Heart left ventricle (tissue), 16 donors: Measurements from ENCODE around the gene PTPRN2. TPM values are rescaled to one million over a fixed set of nuclear protein-coding genes. Genes with fewer than 3 reads are reported as not detected.

Experiments
- ATAC-seq, 4 donors: fragments of 200-7000 bp; cut with Tn5 transposase; one replicate each; pipeline ENCODE4 v1.9.1; 2020 to 2022; ENCODE audit warnings: moderate library complexity in 4 of 4, mild to moderate bottlenecking in 3 of 4, moderate number of reproducible peaks in 1 of 4
- DNase-seq, 5 donors: peaks; one replicate each; pipeline ENCODE4 v3.0.0-alpha.2; 2020
- H3K27ac ChIP-seq, 12 donors: fragments of 200-600 bp; sonication (generic) in 4 of 12; one replicate each; pipeline versions ENCODE4 v1.5.0 to v1.8.0; 2016 to 2022; ENCODE audit warnings: mild to moderate bottlenecking in 2 of 12
- H3K27me3 ChIP-seq, 9 donors: fragments of 200-600 bp; sonication (generic) in 2 of 9; one replicate each; pipeline versions ENCODE4 v1.5.1 to v1.8.0; 2016 to 2022; ENCODE audit warnings: mild to moderate bottlenecking in 3 of 9
- H3K36me3 ChIP-seq, 9 donors: fragments of 200-600 bp; sonication (generic) in 2 of 9; one replicate each; pipeline versions ENCODE4 v1.5.0 to v1.8.0; 2018 to 2022; ENCODE audit warnings: mild to moderate bottlenecking in 2 of 9
- H3K4me1 ChIP-seq, 12 donors: fragments of 200-600 bp; sonication (generic) in 4 of 12; one replicate each; pipeline versions ENCODE4 v1.5.0 to v1.8.0; 2016 to 2022; ENCODE audit warnings: mild to moderate bottlenecking in 3 of 12
- H3K4me3 ChIP-seq, 12 donors: fragments of 200-600 bp; sonication (generic) in 4 of 12; one replicate each; pipeline versions ENCODE4 v1.5.0 to v1.8.0; 2017 to 2022; ENCODE audit warnings: mild to moderate bottlenecking in 9 of 12, moderate library complexity in 4 of 12
- H3K9me3 ChIP-seq, 12 donors: fragments of 200-600 bp; sonication (generic) in 4 of 12; one replicate each; pipeline versions ENCODE4 v1.5.0 to v1.8.0; 2016 to 2022; ENCODE audit warnings: mild to moderate bottlenecking in 1 of 12
- POLR2A ChIP-seq, 2 donors: fragments of 450-650 bp; IDR thresholded peaks; one replicate each; pipeline ENCODE4 v1.6.1; 2017; ENCODE audit warnings: antibody characterized with exemption in 2 of 2, mild to moderate bottlenecking in 2 of 2, moderate library complexity in 2 of 2
- WGBS, 4 donors: extraction: QIAGEN DNeasy Blood & Tissue Kit in 2 of 4; methylation state at CpG; one replicate each; pipeline versions ENCODE4 v1.1.5 to v1.1.7; 2013 to 2018; 5-methylcytosine and 5-hydroxymethylcytosine counted together
- intact Hi-C, 10 donors: fragments of 100-400 bp; cut with DNase I; formaldehyde crosslinking; loops; one replicate each; pipeline versions ENCODE4 v1.11.1 to v1.14.2; 2022
- polyA plus RNA-seq, 2 donors: library from polyadenylated mRNA; stranded (reverse); fragments of 200-250 nt; gene quantifications; one replicate each; pipeline ENCODE4 v1.2.3, GENCODE V29; 2013
- total RNA-seq, 9 donors: library from RNA; depleted of rRNA in 2 of 9; stranded (reverse); fragments of >200 nt in 2 of 9; fragmentation: NEBNext Ultra II Directional in 3 of 9; extraction: Animal tissue kit (Norgen Biotek cat#: 25700) in 3 of 9; gene quantifications; one replicate each; pipeline versions ENCODE4 v1.1.0 to v1.2.4, GENCODE V29; 2016 to 2023
- TF ChIP-seq, protein P1 (sequence below), 12 donors: fragments of 200-600 bp; sonication (generic) in 4 of 12; IDR thresholded peaks; one replicate each; pipeline versions ENCODE4 v1.5.0 to v1.8.0; 2018 to 2022; ENCODE audit warnings: antibody characterized with exemption in 12 of 12, mild to moderate bottlenecking in 5 of 12
- donor health status: ischemic (EF 13 %, LVEDD 7.1; RV severe dilation, severe dysfunction).
- donor health status: healthy with polysubstance abuse.
- donor health status: DM: no; HTN: yes; CAD: no.
- donor health status: DM: no; HTN: no; CAD: no.
- donor health status: ischemic (EF 25% LVEDD 6.9; RV normal size, moderate dysfunction).
- donor health status: ischemic (EF 25% LVEDD 5.7; RV mildly dilated, moderate dysfunction).
- donor health status: healthy.
- donor health status: DM: yes; HTN: yes; CAD: no.
- donor health status: ischemic (EF 35%, LVEDD 5.7; RV mildly dilated, moderate dysfunction).
- donor health status: nonischemic (EF 11% LVEDD 7.7; RV severe dilation, severe dysfunction).
- donor health status: DM: yes; HTN: yes; CAD: no.
- donor health status: PGD.
- donor health status: ischemic (EF 29% LVEDD 5.4; RV normal size, mild dysfunction).
- donor health status: nonischemic (EF 23%, LVEDD 6.1; RV moderate dilation, normal function).

The PTPRN2 gene
- total and polyA plus RNA-seq, 11 donors: 0.61 to 2.3 (median 1.3) TPM

DNA sequence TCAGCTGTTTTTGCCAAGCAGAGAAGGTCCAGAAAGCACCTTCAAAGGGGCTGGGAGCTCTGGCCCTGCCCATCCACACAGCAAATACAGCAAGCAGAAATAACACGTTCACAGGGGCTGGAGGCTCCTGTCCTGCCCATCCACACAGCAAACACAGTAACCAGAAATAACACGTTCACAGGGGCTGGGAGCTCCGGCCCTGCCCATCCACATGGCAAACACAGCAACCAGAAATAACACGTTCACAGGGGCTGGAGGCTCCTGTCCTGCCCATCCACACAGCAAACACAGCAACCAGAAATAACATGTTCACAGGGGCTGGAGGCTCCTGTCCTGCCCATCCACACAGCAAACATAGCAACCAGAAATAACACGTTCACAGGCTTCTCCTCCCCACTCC, 558.1 kb downstream of the PTPRN2 start:
- Histone ChIP-seq H3K4me1 (no peaks in the 10 kb centered on the region), H3K27me3 (peaks cover 0 to 23% (median 0%) of the 10 kb centered on the region in 9 donors), H3K4me3 (no peak overlapping the region), H3K36me3 (no peaks in the 10 kb centered on the region), H3K27ac (no peak overlapping the region), H3K9me3 (peaks cover 0 to 7% (median 0%) of the 10 kb centered on the region in 12 donors)
- ATAC-seq (no peak), DNase-seq (no peak)
- 41 to 53% (median 52%) methylated on average over 5 of the region's 5 CpGs for WGBS, 4 donors
- TF ChIP-seq, protein P1, sequence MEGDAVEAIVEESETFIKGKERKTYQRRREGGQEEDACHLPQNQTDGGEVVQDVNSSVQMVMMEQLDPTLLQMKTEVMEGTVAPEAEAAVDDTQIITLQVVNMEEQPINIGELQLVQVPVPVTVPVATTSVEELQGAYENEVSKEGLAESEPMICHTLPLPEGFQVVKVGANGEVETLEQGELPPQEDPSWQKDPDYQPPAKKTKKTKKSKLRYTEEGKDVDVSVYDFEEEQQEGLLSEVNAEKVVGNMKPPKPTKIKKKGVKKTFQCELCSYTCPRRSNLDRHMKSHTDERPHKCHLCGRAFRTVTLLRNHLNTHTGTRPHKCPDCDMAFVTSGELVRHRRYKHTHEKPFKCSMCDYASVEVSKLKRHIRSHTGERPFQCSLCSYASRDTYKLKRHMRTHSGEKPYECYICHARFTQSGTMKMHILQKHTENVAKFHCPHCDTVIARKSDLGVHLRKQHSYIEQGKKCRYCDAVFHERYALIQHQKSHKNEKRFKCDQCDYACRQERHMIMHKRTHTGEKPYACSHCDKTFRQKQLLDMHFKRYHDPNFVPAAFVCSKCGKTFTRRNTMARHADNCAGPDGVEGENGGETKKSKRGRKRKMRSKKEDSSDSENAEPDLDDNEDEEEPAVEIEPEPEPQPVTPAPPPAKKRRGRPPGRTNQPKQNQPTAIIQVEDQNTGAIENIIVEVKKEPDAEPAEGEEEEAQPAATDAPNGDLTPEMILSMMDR (IDR thresholded peaks at IDR 0.05): no peak
- no peak for TF ChIP-seq POLR2A (IDR thresholded peaks at IDR 0.05)
- intact Hi-C loops: no loop called here

DNA sequence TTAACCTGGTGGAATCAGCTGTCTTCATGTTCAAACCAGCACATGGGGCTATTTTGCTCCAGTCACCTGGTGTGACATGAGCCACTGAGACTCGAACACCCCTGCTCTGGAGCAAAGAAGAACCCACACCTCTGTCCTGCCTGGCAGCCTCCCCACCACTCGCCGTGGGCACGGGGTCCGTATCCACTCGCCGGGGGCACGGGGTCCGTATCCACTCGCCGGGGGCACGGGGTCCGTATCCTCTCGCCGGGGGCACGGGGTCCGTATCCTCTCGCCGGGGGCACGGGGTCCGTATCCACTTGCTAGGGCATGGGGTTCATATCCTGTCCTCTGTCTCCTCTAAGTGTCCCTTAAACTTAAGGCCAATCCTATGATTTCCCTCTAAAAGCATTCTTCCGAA, 558.7 kb downstream of the PTPRN2 start:
- Histone ChIP-seq H3K9me3 (peaks cover 0 to 5% (median 0%) of the 10 kb centered on the region in 12 donors), H3K27ac (no peak overlapping the region), H3K4me3 (no peak overlapping the region), H3K36me3 (no peaks in the 10 kb centered on the region), H3K4me1 (no peaks in the 10 kb centered on the region), H3K27me3 (peaks cover 0 to 23% (median 0%) of the 10 kb centered on the region in 9 donors)
- TF ChIP-seq, protein P1 (IDR thresholded peaks at IDR 0.05): no peak
- no peak for TF ChIP-seq POLR2A (IDR thresholded peaks at IDR 0.05)
- DNase-seq (peak in 1 of 5 donors; percentile 32), ATAC-seq (no peak)
- intact Hi-C loops: no loop called here
- 88 to 90% (median 89%) methylated on average over 22 of the region's 22 CpGs for WGBS, 4 donors

DNA sequence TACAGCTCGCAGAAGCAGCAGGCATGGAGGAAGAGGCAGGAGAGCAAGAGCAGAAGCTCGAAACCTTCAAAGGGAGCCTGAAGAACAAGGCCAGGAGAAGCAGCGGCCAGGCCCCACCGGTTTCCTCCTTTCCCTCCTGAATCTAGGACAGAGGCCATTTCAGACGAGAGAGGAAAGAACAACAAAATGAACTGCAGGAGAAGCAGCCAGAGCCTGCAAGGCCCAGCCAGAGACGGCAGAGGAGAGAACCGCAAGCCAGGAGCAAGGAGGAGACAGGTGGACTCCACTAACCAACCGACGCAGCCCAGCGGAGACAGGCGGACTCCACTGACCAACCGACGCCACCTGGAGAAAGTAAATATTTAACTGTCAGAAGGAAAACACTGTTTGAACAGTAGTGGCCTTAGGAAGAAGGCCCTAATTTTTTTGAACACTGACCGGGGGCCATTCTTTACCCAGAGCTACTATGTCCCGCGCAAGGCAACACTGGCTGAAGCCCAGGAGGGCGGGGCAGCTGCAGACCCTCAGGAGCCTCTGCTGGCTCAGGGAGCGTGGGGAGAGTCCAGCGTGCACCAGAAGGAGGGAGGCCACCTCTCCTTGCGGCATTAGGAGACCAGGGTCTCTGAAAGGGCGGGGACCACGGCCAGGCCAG, 559.2 kb downstream of the PTPRN2 start:
- H3K4me3 ChIP-seq: no peak overlapping the region
- H3K9me3 ChIP-seq: no peaks in the 10 kb centered on the region
- H3K27me3 ChIP-seq: peaks cover 0 to 23% (median 0%) of the 10 kb centered on the region in 9 donors
- TF ChIP-seq, protein P1 (IDR thresholded peaks at IDR 0.05): no peak
- TF ChIP-seq POLR2A (IDR thresholded peaks at IDR 0.05): no peak
- ATAC-seq: no peak
- H3K36me3 ChIP-seq: no peaks in the 10 kb centered on the region
- H3K27ac ChIP-seq: no peak overlapping the region
- DNase-seq: peak in 1 of 5 donors; percentile 34
- intact Hi-C loops: no loop called here
- WGBS, 4 donors: 81 to 86% (median 84%) methylated on average over 19 to 22 of the region's 22 CpGs
- H3K4me1 ChIP-seq: no peaks in the 10 kb centered on the region

DNA sequence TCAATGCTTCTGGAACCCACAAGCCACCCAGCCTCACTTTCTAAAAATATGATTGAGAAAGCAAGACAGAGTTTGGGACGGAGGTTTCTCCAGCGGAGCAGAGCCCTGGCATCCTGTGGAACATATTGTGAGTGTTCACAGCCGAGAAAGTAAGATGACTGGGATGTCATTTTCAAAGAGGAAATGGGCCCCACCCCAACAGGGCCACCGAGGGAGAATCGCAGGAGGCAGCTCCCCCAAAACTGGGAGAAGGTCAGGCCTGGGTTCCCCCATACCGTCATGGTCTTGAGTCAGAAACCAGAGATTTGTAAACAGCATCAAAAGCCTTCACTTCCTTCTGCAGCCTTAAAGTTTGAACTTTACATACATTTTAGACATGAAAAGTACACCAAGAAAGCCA, 560.0 kb downstream of the PTPRN2 start:
- ATAC-seq (no peak), DNase-seq (no peak)
- TF ChIP-seq POLR2A (IDR thresholded peaks at IDR 0.05): no peak
- TF ChIP-seq, protein P1 (IDR thresholded peaks at IDR 0.05): no peak
- intact Hi-C loops: no loop called here
- no peak overlapping the region for H3K27ac ChIP-seq
- H3K36me3 ChIP-seq: no peaks in the 10 kb centered on the region
- 76 to 82% (median 79%) methylated on average over 6 of the region's 6 CpGs for WGBS, 4 donors
- no peaks in the 10 kb centered on the region for H3K9me3 ChIP-seq
- peaks cover 0 to 16% (median 0%) of the 10 kb centered on the region in 9 donors for H3K27me3 ChIP-seq
- no peak overlapping the region for H3K4me3 ChIP-seq
- H3K4me1 ChIP-seq: no peaks in the 10 kb centered on the region
